CD14-positive monocyte (primary cell): Measurements from ENCODE around the gene SPATA9. TPM values are rescaled to one million over a fixed set of nuclear protein-coding genes. Genes with fewer than 3 reads are reported as not detected.

Source experiments
- DNase-seq, 3 donors: peaks; one replicate each; pipeline ENCODE4 v3.0.0-alpha.2; 2011 to 2022
- H2AFZ ChIP-seq: 2 replicates; pipeline ENCODE4 v1.6.0; 2012; ENCODE audit warnings: mild to moderate bottlenecking, low read depth, low read length, inconsistent platforms; ENCODE audit not compliant: insufficient read depth, poor library complexity, severe bottlenecking
- H3K27ac ChIP-seq, 2 donors: 1 replicate in 1 of 2; 2 replicates in 1 of 2; pipeline ENCODE4 v1.5.1; 2012 to 2013; ENCODE audit warnings: low read length in 2 of 2, control low read depth in 1 of 2, inconsistent platforms in 1 of 2, low read depth in 1 of 2, mild to moderate bottlenecking in 1 of 2
- H3K27me3 ChIP-seq, 2 donors: one replicate each; pipeline versions ENCODE4 v1.6.0 to v1.6.1; 2011 to 2013; ENCODE audit warnings: low read length in 2 of 2; ENCODE audit not compliant: control insufficient read depth in 2 of 2, insufficient read depth in 2 of 2
- H3K36me3 ChIP-seq, 2 donors: replicated peaks in 1 of 2; 1 replicate in 1 of 2; 2 replicates in 1 of 2; pipeline versions ENCODE4 v1.5.1 to v1.6.1; 2012 to 2013; ENCODE audit warnings: low read length in 2 of 2, control low read depth in 1 of 2, inconsistent platforms in 1 of 2, mild to moderate bottlenecking in 1 of 2; ENCODE audit not compliant: insufficient read depth in 2 of 2, control insufficient read depth in 1 of 2
- H3K4me1 ChIP-seq, 2 donors: 1 replicate in 1 of 2; 2 replicates in 1 of 2; pipeline versions ENCODE4 v1.5.1 to v1.6.1; 2012 to 2013; ENCODE audit warnings: low read length in 2 of 2, control low read depth in 1 of 2, inconsistent platforms in 1 of 2, mild to moderate bottlenecking in 1 of 2, moderate library complexity in 1 of 2; ENCODE audit not compliant: insufficient read depth in 2 of 2, control insufficient read depth in 1 of 2
- H3K4me2 ChIP-seq: replicated peaks from 2 replicates; pipeline ENCODE3; 2012; ENCODE audit warnings: low read length, moderate library complexity, mild to moderate bottlenecking; ENCODE audit not compliant: poor library complexity, severe bottlenecking; ENCODE audit errors: extremely low read depth
- H3K4me3 ChIP-seq, 3 experiments: fragments of 200-600 bp in 1 of 3; sonication (generic) in 1 of 3; replicated peaks in 1 of 3; 1 replicate in 2 of 3; 2 replicates in 1 of 3; pipeline ENCODE4 v1.5.1; 2011 to 2013; ENCODE audit warnings: low read length in 3 of 3, mild to moderate bottlenecking in 3 of 3, control low read depth in 2 of 3, low read depth in 2 of 3, inconsistent platforms in 1 of 3, moderate library complexity in 1 of 3
- H3K79me2 ChIP-seq: 2 replicates; pipeline ENCODE4 v1.6.0; 2012; ENCODE audit warnings: mild to moderate bottlenecking, control low read depth, inconsistent platforms, low read length, moderate library complexity; ENCODE audit not compliant: insufficient read depth
- H3K9ac ChIP-seq: 2 replicates; pipeline ENCODE4 v1.6.0; 2017; ENCODE audit warnings: low read length, mild to moderate bottlenecking; ENCODE audit not compliant: insufficient read depth, poor library complexity, severe bottlenecking
- H3K9me3 ChIP-seq, 2 donors: replicated peaks in 1 of 2; 1 replicate in 1 of 2; 2 replicates in 1 of 2; pipeline versions ENCODE4 v1.5.1 to v1.6.1; 2012 to 2013; ENCODE audit warnings: low read length in 2 of 2, control low read depth in 1 of 2; ENCODE audit not compliant: control insufficient read depth in 1 of 2, insufficient read depth in 1 of 2
- H4K20me1 ChIP-seq: 2 replicates; pipeline ENCODE4 v1.6.0; 2012; ENCODE audit warnings: mild to moderate bottlenecking, low read length, control low read depth, moderate library complexity; ENCODE audit not compliant: insufficient read depth
- H3K27ac Mint-ChIP-seq, 7 donors: one replicate each; pipeline ENCODE4 v1.8.0; 2020; ENCODE audit warnings: mild to moderate bottlenecking in 7 of 7, mixed read lengths in 7 of 7, moderate library complexity in 6 of 7, inconsistent platforms in 2 of 7
- H3K27me3 Mint-ChIP-seq, 3 donors: one replicate each; pipeline ENCODE4 v1.8.0; 2021 to 2022; ENCODE audit warnings: low read depth in 3 of 3, mild to moderate bottlenecking in 3 of 3, mixed read lengths in 3 of 3, moderate library complexity in 3 of 3, inconsistent platforms in 1 of 3
- H3K36me3 Mint-ChIP-seq, 2 donors: one replicate each; pipeline ENCODE4 v1.8.0; 2020; ENCODE audit warnings: mixed read lengths in 2 of 2, inconsistent platforms in 1 of 2, mild to moderate bottlenecking in 1 of 2
- H3K4me1 Mint-ChIP-seq: one replicate; pipeline ENCODE4 v1.8.0; 2020; ENCODE audit warnings: mild to moderate bottlenecking, mixed read lengths
- H3K4me3 Mint-ChIP-seq, 2 donors: one replicate each; pipeline ENCODE4 v1.8.0; 2020; ENCODE audit warnings: mild to moderate bottlenecking in 2 of 2, mixed read lengths in 2 of 2, moderate library complexity in 1 of 2
- H3K9me3 Mint-ChIP-seq, 7 donors: one replicate each; pipeline ENCODE4 v1.8.0; 2020 to 2022; ENCODE audit warnings: mixed read lengths in 7 of 7, mild to moderate bottlenecking in 6 of 7, moderate library complexity in 6 of 7, inconsistent platforms in 2 of 7
- CTCF ChIP-seq: fragments of 200-600 bp; IDR thresholded peaks from one replicate; pipeline ENCODE4 v1.8.0; 2022; ENCODE audit warnings: antibody characterized with exemption, mild to moderate bottlenecking
- WGBS: methylation state at CpG from one replicate; pipeline ENCODE4 v1.1.5; 2013; ENCODE audit warnings: missing lambda C conversion rate; ENCODE audit not compliant: insufficient coverage; 5-methylcytosine and 5-hydroxymethylcytosine counted together
- intact Hi-C, 2 donors: fragments of 100-400 bp; cut with micrococcal nuclease; formaldehyde crosslinking; loops; one replicate each; pipeline versions ENCODE4 v1.15.0 to v1.15.1; 2023
- polyA minus RNA-seq: library from RNA; depleted of rRNA, polyadenylated mRNA; stranded (reverse); fragments of >200 nt; gene quantifications from 2 replicates; pipeline ENCODE4 v1.2.3, GENCODE V29; 2012
- polyA plus RNA-seq, 3 donors: library from polyadenylated mRNA; depleted of rRNA in 1 of 3; unstranded in 2 of 3; stranded (reverse) in 1 of 3; fragments of 300-500 nt in 2 of 3; fragments of >200 nt in 1 of 3; fragmentation: Illumina TruSeq in 2 of 3; gene quantifications; 1 replicate in 2 of 3; 2 replicates in 1 of 3; pipeline ENCODE4 v1.2.3, GENCODE V29; 2012 to 2021
- total RNA-seq, 12 experiments: library from RNA in 1 of 12; stranded (reverse) in 1 of 12; fragments of 120-200 nt in 1 of 12; gene quantifications; one replicate each; pipeline ENCODE4 v1.2.4 and lab custom pipeline; 2013 to 2026; ENCODE audit warnings: mixed read lengths in 6 of 12, inconsistent platforms in 1 of 12

SPATA9 gene
- total RNA-seq (2013), result not detected
- not detected for polyA plus RNA-seq
- polyA minus RNA-seq, result not detected in 2 replicates
- total RNA-seq (lab: John Stamatoyannopoulos, UW), result 0 to 2.3 (median 0.08) reads per million in 11 experiments

- H3K27me3 Mint-ChIP-seq, result peaks cover 0 to 1% (median 0%) of the 10 kb centered on the region in 3 donors
- H3K36me3 Mint-ChIP-seq, result no peaks in the 10 kb centered on the region
- Histone ChIP-seq H3K9ac (no peak within 1 kb of the TSS), H3K4me1 (no peaks in the 10 kb centered on the region), H3K36me3 (no peaks in the 10 kb centered on the region), H3K4me3 (no peak within 1 kb of the TSS), H3K27me3 (no peaks in the 10 kb centered on the region), H3K79me2 (no peaks in the 10 kb centered on the region), H2AFZ (no peak within 1 kb of the TSS), H3K9me3 (no peaks in the 10 kb centered on the region), H3K27ac (no peak within 1 kb of the TSS), H4K20me1 (no peaks in the 10 kb centered on the region), H3K4me2 (no peak within 1 kb of the TSS)
- H3K4me3 Mint-ChIP-seq, result no peak within 1 kb of the TSS
- no peak for DNase-seq
- no CpG with 5 or more reads among the region's 1 CpG for WGBS
- intact Hi-C loops, result no loop called here
- TF ChIP-seq CTCF, result no peak
- H3K27ac Mint-ChIP-seq, result no peak within 1 kb of the TSS
- H3K9me3 Mint-ChIP-seq, result peaks cover 0 to 1% (median 0%) of the 10 kb centered on the region in 7 donors
- no peaks in the 10 kb centered on the region for H3K4me1 Mint-ChIP-seq
Observed at GRCh38 chr5:95682891-95683290, at the start of gene SPATA9. Gene SPATA9, minus strand, starts transcription at chr5:95682991. Its CDS starts 137 bp downstream, at chr5:95682854.

- no peaks in the 10 kb centered on the region for H3K79me2 ChIP-seq
- H4K20me1 ChIP-seq, result no peaks in the 10 kb centered on the region
- H3K4me1 Mint-ChIP-seq, result peaks cover 30% of the 10 kb centered on the region
- H3K27me3 ChIP-seq, result peaks cover 0 to 3% of the 10 kb centered on the region in 2 donors
- under 1% methylated on average over 54 of the region's 64 CpGs for WGBS
- H3K9me3 ChIP-seq, result no peaks in the 10 kb centered on the region
- no peak for TF ChIP-seq CTCF
- H3K4me1 ChIP-seq, result peaks cover 11 to 16% of the 10 kb centered on the region in 2 donors
- peak overlapping the region; percentile 68 to 88 (median 84) for H3K4me3 ChIP-seq
- H3K27ac ChIP-seq, result no peak overlapping the region
- peak overlapping the region; percentile 97 for H3K4me2 ChIP-seq
- H3K27me3 Mint-ChIP-seq, result peaks cover 10 to 14% (median 10%) of the 10 kb centered on the region in 3 donors
- H3K27ac Mint-ChIP-seq, result peak overlapping the region in 5 of 7 donors; percentile 15 to 74 (median 48)
- peak overlapping the region; percentile 94 for H3K4me3 Mint-ChIP-seq
- peak overlapping the region; percentile 72 for H3K9ac ChIP-seq
- intact Hi-C loops, result loop anchor here in 1 of 2 donors (10.0 kb wide), 1 partner anchor 93 kb away; the partner anchor contains the start of gene GLRX
- H2AFZ ChIP-seq, result peak overlapping the region; percentile 90
- H3K36me3 ChIP-seq, result no peaks in the 10 kb centered on the region
- no peaks in the 10 kb centered on the region for H3K36me3 Mint-ChIP-seq
- peak in 2 of 3 donors; percentile 35 to 44 for DNase-seq
- no peaks in the 10 kb centered on the region for H3K9me3 Mint-ChIP-seq
Observed at GRCh38 chr5:95731571-95732554, 49.1 kb upstream of the SPATA9 start.
